ENCODE data around the gene FBRS.
"Not testable (repeated sequence)": the region's sequence is repeated elsewhere in the genome, so short reads cannot be mapped to it uniquely, and the experiment has no call there.

The FBRS gene

GRCh38 chr16:30698816-30699614, 40.8 kb downstream of the FBRS start, which contains the start of gene SRCAP:
Gene SRCAP, plus strand, starts transcription at chr16:30699171. Its CDS starts 1,654 bp downstream, at chr16:30700825.
- DNase-seq (ENCODE audit: low read depth): peak; percentile 58

- no peak for DNase-seq (ENCODE audit: low read depth)
Measured at GRCh38 chr16:30699615-30700099, 41.4 kb downstream of the FBRS start.

DNA sequence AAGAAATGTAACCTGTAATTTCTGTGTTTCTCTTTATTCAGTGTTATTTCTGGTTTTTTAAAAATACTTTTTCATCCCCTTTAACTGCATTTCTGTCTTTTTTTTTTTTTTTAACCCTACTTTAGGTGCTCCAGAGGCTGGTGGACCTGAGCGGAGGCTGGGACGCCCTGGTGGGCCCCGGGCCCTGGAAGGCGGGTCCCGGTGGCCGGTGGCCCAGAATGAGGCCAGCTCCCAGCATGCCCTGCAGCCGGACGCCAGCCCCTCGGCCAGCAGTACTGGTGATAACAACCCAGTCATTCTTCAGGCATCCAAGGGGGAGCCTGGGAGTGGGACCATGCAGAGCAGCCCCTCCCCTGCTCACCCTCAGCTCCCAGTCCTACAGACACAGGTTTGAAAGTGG, 42.3 kb downstream of the FBRS start:
- no peak for DNase-seq (ENCODE audit: low read depth)

DNA sequence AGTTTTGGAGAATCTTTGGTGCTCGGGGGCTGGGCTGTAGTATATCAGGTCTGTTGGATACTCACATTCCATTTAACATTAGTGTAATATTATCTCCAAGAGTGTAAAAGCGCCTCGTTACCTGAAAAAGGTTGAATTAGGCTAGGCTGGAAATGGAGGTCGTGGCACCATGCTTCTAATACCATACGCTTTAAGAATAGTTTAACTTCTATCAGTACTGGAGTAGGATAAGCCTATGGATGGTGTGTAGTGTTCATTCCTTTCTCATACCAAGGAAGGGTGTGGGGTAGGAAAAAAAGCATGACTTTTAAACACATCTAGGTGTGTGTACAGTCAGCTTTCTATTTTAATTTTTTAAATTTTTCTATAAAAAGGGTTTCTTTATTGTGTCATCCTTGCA, 42.7 kb downstream of the FBRS start:
- DNase-seq (ENCODE audit: low read depth): no peak

DNA sequence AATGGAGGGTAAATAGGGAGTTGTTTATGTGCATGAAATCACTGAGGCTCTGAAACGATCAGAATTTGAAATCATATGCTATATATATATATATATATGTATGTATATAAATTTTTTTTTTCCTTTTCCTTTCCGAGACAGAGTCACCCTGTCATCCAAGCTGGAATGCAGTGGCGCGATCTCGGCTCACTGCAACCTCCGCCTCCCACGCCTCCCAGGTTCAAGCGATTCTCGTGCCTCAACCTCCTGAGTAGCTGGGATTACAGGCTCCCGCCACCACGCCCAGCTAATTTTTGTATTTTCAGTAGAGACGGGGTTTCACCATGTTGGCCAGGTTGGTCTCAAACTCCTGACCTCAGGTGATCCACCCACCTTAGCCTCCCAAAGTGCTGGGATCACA, 44.8 kb downstream of the FBRS start:
- DNase-seq (ENCODE audit: low read depth): not testable (repeated sequence)

DNA sequence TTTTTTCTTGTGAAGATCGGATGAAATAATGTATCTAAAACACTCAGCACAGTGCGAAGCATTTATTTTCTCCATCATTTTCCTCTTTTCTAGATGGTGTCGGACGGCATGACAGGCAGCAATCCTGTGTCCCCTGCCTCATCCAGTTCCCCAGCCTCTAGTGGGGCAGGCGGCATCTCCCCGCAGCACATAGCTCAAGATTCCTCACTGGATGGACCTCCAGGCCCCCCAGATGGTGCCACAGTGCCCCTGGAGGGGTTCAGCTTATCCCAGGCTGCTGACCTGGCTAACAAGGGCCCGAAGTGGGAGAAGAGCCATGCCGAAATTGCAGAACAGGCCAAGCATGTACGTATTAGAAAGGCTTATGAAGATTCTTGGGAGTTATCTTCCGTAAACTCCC, 45.7 kb downstream of the FBRS start:
- DNase-seq (ENCODE audit: low read depth): no peak

DNA sequence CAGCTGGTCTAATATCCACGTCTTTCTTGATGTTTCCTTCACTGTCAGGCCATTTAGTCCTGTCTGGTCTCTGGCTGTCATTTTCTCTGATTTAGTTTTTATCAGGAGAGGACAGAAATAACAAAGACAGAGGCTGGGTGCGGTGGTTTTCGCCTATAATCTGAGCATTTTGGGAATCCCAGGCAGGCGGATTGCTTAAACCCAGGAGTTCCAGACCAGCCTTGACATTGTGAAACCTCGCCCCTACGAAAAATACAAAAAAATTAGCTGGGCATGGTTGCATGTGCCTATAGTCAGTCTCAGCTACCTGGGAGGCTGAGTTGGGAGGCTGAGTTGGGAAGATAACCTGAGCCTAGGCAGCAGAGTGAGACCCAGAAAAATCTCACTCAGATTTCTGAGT, 47.8 kb downstream of the FBRS start:
- DNase-seq (ENCODE audit: low read depth): no peak

- no peak for DNase-seq (ENCODE audit: low read depth)
Measured at GRCh38 chr16:30710971-30711370, 52.7 kb downstream of the FBRS start.

GRCh38 chr16:30711712-30712111, 53.5 kb downstream of the FBRS start:
- DNase-seq (ENCODE audit: low read depth): no peak

- peak; percentile 25 for DNase-seq (ENCODE audit: low read depth)
Measured at GRCh38 chr16:30715750-30716445, 57.7 kb downstream of the FBRS start.

- no peak for DNase-seq (ENCODE audit: low read depth)
Measured at GRCh38 chr16:30720086-30720485, 61.9 kb downstream of the FBRS start.

Measured in stimulated activated CD8-positive, alpha-beta memory T cell treated with anti-CD3 and anti-CD28 coated beads, Interleukin-12 subunit alpha, Interleukin-12 subunit beta, amount 100 ng/mL, for 1 hour (primary cell).